NOMO-1 treated with dmso at 0.1 percent for 144 hours (cell line): ENCODE data around the gene KRTAP4-4.

Experiments
- DNase-seq: peaks from one replicate; lab custom pipeline; 2025; ENCODE audit not compliant: unreplicated experiment; lab: John Stamatoyannopoulos, UW

KRTAP4-4 gene

GRCh38 chr17:41111151-41111885, 49.2 kb downstream of the KRTAP4-4 start:
- no peak for DNase-seq
